Pancreas (tissue), 10 donors: ENCODE measurements around the gene UBR4. TPM values are rescaled to one million over a fixed set of nuclear protein-coding genes. Genes with fewer than 3 reads are reported as not detected.
A peak's percentile ranks its signal among the peaks of the same experiment; 100 is the strongest.

Experiments used
- ATAC-seq, 4 donors: fragments of 200-7000 bp; cut with Tn5 transposase; one replicate each; pipeline versions ENCODE4 v1.8.0 to v1.9.1; 2020; ENCODE audit warnings: mild to moderate bottlenecking in 4 of 4, moderate library complexity in 4 of 4
- DNase-seq, 6 donors: peaks; one replicate each; pipeline ENCODE4 v3.0.0-alpha.2; 2020
- FAIRE-seq: peaks from 2 replicates; lab custom pipeline; 2012; peaks lifted over from hg19 to GRCh38; lab: Jason Lieb, UNC
- H3K27ac ChIP-seq, 4 donors: fragments of 200-600 bp; sonication (generic); 1 replicate in 3 of 4; 2 replicates in 1 of 4; pipeline versions ENCODE4 v1.5.0 to v1.8.0; 2020
- H3K27me3 ChIP-seq, 4 donors: fragments of 200-600 bp; one replicate each; pipeline ENCODE4 v1.8.0; 2021
- H3K36me3 ChIP-seq, 3 donors: fragments of 200-600 bp; sonication (generic) in 1 of 3; one replicate each; pipeline versions ENCODE4 v1.5.0 to v1.8.0; 2020 to 2021
- H3K4me1 ChIP-seq, 3 donors: fragments of 200-600 bp; one replicate each; pipeline ENCODE4 v1.8.0; 2021
- H3K4me3 ChIP-seq, 4 donors: fragments of 200-600 bp; sonication (generic) in 2 of 4; one replicate each; pipeline versions ENCODE4 v1.5.0 to v1.8.0; 2020 to 2021
- H3K9me3 ChIP-seq, 4 donors: fragments of 200-600 bp; one replicate each; pipeline ENCODE4 v1.8.0; 2021
- WGBS, 2 donors: extraction: QIAGEN DNeasy Blood & Tissue Kit; methylation state at CpG; one replicate each; pipeline ENCODE4 v1.1.7; 2013; 5-methylcytosine and 5-hydroxymethylcytosine counted together
- intact Hi-C, 3 donors: fragments of 100-400 bp; cut with DNase I; formaldehyde crosslinking; loops; one replicate each; pipeline versions ENCODE4 v1.11.1 to v1.14.2; 2022
- polyA plus RNA-seq, 2 donors: library from polyadenylated mRNA; stranded (reverse); fragments of 200-250 nt; gene quantifications; one replicate each; pipeline ENCODE4 v1.2.3, GENCODE V29; 2013
- total RNA-seq, 6 donors: library from RNA; stranded (reverse); fragmentation: NEBNext Ultra II Directional in 4 of 6; extraction: Animal tissue kit (Norgen Biotek cat#: 25700) in 4 of 6; gene quantifications; one replicate each; pipeline versions ENCODE4 v1.2.1 to v1.2.4, GENCODE V29; 2021 to 2023
- TF ChIP-seq, protein P1 (sequence below), 4 donors: fragments of 200-600 bp; sonication (generic) in 3 of 4; IDR thresholded peaks; one replicate each; pipeline versions ENCODE4 v1.5.0 to v1.8.0; 2021; ENCODE audit warnings: antibody characterized with exemption in 4 of 4
- donor health status: healthy with polysubstance abuse.
- donor health status: DM: no; HTN: no; CAD: no; lungs with moderate emphysema.
- donor health status: DM: no; HTN: no; CAD: no.
- donor health status: control.
- donor health status: control.
- donor health status: Bipolar disorder and iron deficiency.
- donor health status: DM: yes; HTN: yes; CAD: no.
- donor health status: DM: no; HTN: no; CAD: no.
- donor health status: DM: no; HTN: no; CAD: no.
- donor health status: DM: yes; HTN: yes; CAD: no.

UBR4 gene
- total and polyA plus RNA-seq, 8 donors = 45.3 to 140 (median 65.5) TPM

DNA sequence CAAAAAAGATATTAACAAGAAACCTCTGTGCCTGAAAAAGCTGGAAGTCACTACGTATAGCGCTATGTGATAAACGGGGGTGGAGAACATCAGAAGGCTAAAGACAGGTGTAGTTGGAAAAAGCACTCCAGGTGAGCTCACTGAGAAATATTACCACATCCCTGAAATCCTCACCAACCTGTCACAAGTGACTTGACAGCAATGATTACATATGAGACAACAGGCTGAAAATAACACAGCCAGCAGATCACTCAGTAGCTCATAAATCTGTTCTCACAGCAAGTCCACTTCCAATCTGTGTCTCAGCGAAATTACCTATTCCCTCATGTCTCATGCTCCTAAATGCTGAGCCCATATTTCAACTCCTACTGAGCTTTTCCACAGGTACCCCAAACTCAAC lies 120.5 kb downstream of the UBR4 start:
- no peak for DNase-seq
- H3K27me3 ChIP-seq = no peaks in the 10 kb centered on the region
- H3K4me1 ChIP-seq = peaks cover 0 to 29% (median 18%) of the 10 kb centered on the region in 3 donors
- 86 to 89% methylated on average over 4 of the region's 4 CpGs for whole genome bisulfite sequencing, 2 donors
- H3K27ac ChIP-seq = no peak overlapping the region
- no peak for FAIRE-seq
- intact Hi-C loops = no loop called here
- H3K36me3 ChIP-seq = peaks cover 0 to 38% (median 23%) of the 10 kb centered on the region in 3 donors
- no peak overlapping the region for H3K4me3 ChIP-seq
- no peaks in the 10 kb centered on the region for H3K9me3 ChIP-seq
- TF ChIP-seq, protein P1, sequence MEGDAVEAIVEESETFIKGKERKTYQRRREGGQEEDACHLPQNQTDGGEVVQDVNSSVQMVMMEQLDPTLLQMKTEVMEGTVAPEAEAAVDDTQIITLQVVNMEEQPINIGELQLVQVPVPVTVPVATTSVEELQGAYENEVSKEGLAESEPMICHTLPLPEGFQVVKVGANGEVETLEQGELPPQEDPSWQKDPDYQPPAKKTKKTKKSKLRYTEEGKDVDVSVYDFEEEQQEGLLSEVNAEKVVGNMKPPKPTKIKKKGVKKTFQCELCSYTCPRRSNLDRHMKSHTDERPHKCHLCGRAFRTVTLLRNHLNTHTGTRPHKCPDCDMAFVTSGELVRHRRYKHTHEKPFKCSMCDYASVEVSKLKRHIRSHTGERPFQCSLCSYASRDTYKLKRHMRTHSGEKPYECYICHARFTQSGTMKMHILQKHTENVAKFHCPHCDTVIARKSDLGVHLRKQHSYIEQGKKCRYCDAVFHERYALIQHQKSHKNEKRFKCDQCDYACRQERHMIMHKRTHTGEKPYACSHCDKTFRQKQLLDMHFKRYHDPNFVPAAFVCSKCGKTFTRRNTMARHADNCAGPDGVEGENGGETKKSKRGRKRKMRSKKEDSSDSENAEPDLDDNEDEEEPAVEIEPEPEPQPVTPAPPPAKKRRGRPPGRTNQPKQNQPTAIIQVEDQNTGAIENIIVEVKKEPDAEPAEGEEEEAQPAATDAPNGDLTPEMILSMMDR (IDR thresholded peaks at IDR 0.05) = no peak
- no peak for ATAC-seq

DNA sequence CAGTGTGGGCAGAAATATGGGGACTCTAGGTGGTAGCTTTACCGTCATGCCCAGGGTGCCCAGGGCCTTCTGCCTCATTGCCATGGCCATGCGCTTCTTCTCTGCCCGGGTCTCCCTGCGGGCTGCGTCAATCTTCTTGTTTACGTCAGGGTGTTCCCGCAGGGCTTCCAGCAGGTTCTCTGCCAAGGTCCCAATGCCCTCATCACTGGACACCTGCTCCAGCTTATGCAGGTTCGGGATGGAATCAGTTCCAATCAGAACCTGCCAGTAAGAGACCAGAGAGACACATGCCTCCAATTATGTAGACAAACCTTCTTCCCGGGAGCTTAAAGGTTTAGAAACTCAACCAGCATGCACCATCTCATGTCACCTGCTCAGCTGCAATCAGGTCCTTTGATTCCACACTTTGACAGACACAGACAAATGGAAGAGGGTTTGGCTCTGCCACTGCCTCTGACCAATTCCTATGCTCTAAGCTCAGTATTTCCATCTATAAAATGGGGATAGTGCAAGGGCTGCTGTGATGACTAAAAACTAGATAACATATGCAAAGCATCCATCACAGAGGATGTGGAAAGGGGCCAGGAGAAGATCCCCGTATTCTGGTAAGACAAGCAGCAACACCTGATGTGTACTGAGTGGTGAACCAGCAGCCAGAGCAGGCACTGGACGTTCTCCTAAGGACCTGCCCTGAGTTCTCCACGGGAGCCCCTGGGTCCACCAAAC lies 121.2 kb downstream of the UBR4 start:
- H3K36me3 ChIP-seq = peaks cover 6 to 38% (median 23%) of the 10 kb centered on the region in 3 donors
- peaks cover 0 to 29% (median 18%) of the 10 kb centered on the region in 3 donors for H3K4me1 ChIP-seq
- no peak for FAIRE-seq
- DNase-seq = no peak
- no peak overlapping the region for H3K4me3 ChIP-seq
- peak overlapping the region in 1 of 4 donors; percentile 42 for H3K27ac ChIP-seq
- intact Hi-C loops = no loop called here
- ATAC-seq = no peak
- TF ChIP-seq, protein P1 (IDR thresholded peaks at IDR 0.05) = no peak
- H3K27me3 ChIP-seq = no peaks in the 10 kb centered on the region
- H3K9me3 ChIP-seq = no peaks in the 10 kb centered on the region
- 86 to 90% methylated on average over 12 of the region's 12 CpGs for WGBS, 2 donors

DNA sequence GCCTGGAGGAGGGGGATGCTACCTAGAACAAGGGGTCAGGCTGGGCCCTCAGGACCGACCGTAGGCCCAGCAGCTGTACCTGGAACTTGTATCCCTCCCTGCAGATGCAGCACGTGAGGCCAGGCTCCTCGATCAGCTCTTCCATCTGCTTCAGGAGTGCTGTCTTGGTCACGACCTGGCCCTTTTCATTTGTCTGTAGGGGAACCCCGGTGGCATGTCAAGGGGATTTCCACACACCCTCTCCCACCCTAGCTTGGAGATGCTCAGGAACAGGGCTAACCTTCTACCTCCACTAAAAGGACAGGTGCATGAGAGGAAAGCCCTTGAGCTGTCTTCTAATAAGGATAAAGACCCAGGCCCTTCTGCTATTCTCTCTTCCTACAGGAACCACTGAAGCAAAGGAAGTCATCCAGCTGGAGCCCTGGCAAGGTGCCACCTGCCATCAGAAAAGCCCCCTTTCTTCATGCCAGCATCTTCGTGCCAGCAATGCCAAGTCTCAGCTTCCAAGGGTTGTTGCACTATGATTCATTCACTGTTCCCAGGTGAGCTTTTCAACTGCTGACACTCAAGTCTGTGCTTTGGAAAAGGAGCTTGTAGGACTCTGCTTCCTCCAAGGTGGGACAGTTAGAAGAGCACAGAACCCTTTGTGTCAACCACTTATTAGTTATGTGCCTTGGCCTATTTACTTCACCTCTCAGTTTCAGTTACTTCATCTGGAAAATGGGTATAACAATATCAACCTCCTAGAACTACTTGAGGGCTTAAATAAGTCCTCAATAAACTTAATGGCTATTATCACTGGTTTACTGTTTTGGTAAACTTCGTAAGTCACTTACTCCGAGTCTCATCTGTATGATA lies 122.1 kb downstream of the UBR4 start:
- FAIRE-seq = no peak
- DNase-seq = no peak
- Histone ChIP-seq H3K9me3 (no peaks in the 10 kb centered on the region), H3K27me3 (no peaks in the 10 kb centered on the region), H3K4me3 (no peak overlapping the region), H3K36me3 (peaks cover 6 to 37% (median 19%) of the 10 kb centered on the region in 3 donors), H3K27ac (peak overlapping the region in 2 of 4 donors; percentile 42 to 63), H3K4me1 (peaks cover 0 to 29% (median 18%) of the 10 kb centered on the region in 3 donors)
- intact Hi-C loops = no loop called here
- TF ChIP-seq, protein P1 (IDR thresholded peaks at IDR 0.05) = no peak
- peak in 1 of 4 donors; percentile 26 for ATAC-seq
- 72 to 76% methylated on average over 9 of the region's 9 CpGs for WGBS, 2 donors

DNA sequence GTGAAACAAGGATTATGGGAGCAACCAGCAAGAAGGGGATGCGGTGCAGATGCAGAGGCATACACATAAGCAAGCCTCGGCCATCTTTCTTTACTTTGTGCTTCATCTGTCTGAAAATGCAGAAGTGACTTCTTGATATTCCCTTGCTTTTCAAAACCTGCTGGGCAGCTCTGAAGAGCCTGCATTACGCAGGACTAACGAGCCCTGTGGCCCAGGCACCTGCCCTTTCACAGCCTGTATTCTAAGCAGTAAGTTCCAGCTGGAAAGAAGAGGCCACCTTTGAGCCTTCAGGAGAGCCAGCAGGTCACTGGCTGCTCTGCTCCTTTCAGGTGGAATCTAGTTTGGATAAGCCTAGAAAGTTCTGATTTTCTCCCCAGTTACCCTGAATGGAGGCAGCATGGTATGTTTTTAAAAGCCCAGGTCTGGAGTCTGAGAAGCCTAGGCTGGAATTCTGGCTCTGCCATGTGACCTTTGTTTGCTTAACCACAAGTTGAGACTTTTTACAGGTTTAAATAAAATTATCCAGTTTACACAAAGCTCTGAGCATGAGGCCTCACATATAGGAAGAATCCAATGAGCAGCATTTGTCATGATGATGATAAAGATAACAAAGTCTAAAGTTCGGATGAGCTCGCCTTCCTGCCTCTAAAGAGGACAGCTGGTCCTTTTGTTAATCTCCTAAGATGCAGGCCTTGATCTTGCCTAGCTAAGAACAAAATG lies 122.9 kb downstream of the UBR4 start:
- peak in 2 of 4 donors; percentile 19 to 23 for ATAC-seq

More for the DNA sequence above, 122.9 kb downstream of the UBR4 start:
- H3K27ac ChIP-seq = peak overlapping the region in 2 of 4 donors; percentile 42 to 63
- H3K9me3 ChIP-seq = no peaks in the 10 kb centered on the region
- no peak overlapping the region for H3K4me3 ChIP-seq
- intact Hi-C loops = no loop called here
- FAIRE-seq (no peak), DNase-seq (no peak)
- no peaks in the 10 kb centered on the region for H3K27me3 ChIP-seq
- WGBS, 2 donors = 64 to 76% methylated on average over 6 of the region's 6 CpGs
- peaks cover 6 to 37% (median 11%) of the 10 kb centered on the region in 3 donors for H3K36me3 ChIP-seq
- peaks cover 0 to 29% (median 18%) of the 10 kb centered on the region in 3 donors for H3K4me1 ChIP-seq
- TF ChIP-seq, protein P1 (IDR thresholded peaks at IDR 0.05) = no peak
